GM19240 (cell line): Measurements from ENCODE around the gene OPCML.

Experiments used
- DNase-seq: peaks from one replicate; pipeline ENCODE4 v3.0.0; 2011; ENCODE audit warnings: low spot score; ENCODE audit not compliant: insufficient read length

Gene OPCML

GRCh38 chr11:132993991-132994502 is 538.3 kb downstream of the OPCML start:
- DNase-seq = no peak

GRCh38 chr11:132992838-132993631 is 539.3 kb downstream of the OPCML start:
- DNase-seq = no peak

GRCh38 chr11:132988411-132988810 is 543.9 kb downstream of the OPCML start:
- DNase-seq = no peak

GRCh38 chr11:132987936-132988335 is 544.4 kb downstream of the OPCML start:
- no peak for DNase-seq

- no peak for DNase-seq
Measured at GRCh38 chr11:132983641-132983978, 548.7 kb downstream of the OPCML start.

- no peak for DNase-seq
Measured at GRCh38 chr11:132982772-132983640, 549.3 kb downstream of the OPCML start.

- no peak for DNase-seq
Measured at GRCh38 chr11:132981131-132981956, 551.0 kb downstream of the OPCML start.

- no peak for DNase-seq
Measured at GRCh38 chr11:132980670-132981069, 551.6 kb downstream of the OPCML start.

- no peak for DNase-seq
Measured at GRCh38 chr11:132977746-132978145, 554.6 kb downstream of the OPCML start.

GRCh38 chr11:132977241-132977640 is 555.1 kb downstream of the OPCML start:
- no peak for DNase-seq

- no peak for DNase-seq
Measured at GRCh38 chr11:132976115-132976514, 556.2 kb downstream of the OPCML start.

GRCh38 chr11:132973686-132974085 is 558.6 kb downstream of the OPCML start:
- no peak for DNase-seq

GRCh38 chr11:132972565-132972964 is 559.7 kb downstream of the OPCML start:
- no peak for DNase-seq

- DNase-seq = no peak
Measured at GRCh38 chr11:132971351-132971750, 561.0 kb downstream of the OPCML start.

GRCh38 chr11:132969892-132970291 is 562.4 kb downstream of the OPCML start:
- DNase-seq = no peak

- no peak for DNase-seq
Measured at GRCh38 chr11:132962041-132962440, 570.3 kb downstream of the OPCML start.

- DNase-seq = no peak
Measured at GRCh38 chr11:132961453-132961852, 570.8 kb downstream of the OPCML start.

- DNase-seq = no peak
Measured at GRCh38 chr11:132960273-132961078, 571.8 kb downstream of the OPCML start.

GRCh38 chr11:132959693-132960092 is 572.6 kb downstream of the OPCML start:
- DNase-seq = no peak

GRCh38 chr11:132957881-132958280 is 574.4 kb downstream of the OPCML start:
- no peak for DNase-seq

GRCh38 chr11:132948252-132948651 is 584.0 kb downstream of the OPCML start:
- no peak for DNase-seq
